ENCODE data around the gene ST7. TPM values are rescaled to one million over a fixed set of nuclear protein-coding genes. Genes with fewer than 3 reads are reported as not detected.
A peak's percentile ranks its signal among the peaks of the same experiment; 100 is the strongest.

Gene ST7
- total RNA-seq, 2 experiments from 2014 or later: 4.6 to 5.6 TPM

GRCh38 chr7:117086788-117087187 is 133.5 kb downstream of the ST7 start:
- Mint-ChIP-seq H3K9me3 (no peaks in the 10 kb centered on the region), H3K27me3 (no peaks in the 10 kb centered on the region), H3K4me1 (peaks cover 17% of the 10 kb centered on the region), H3K36me3 (no peaks in the 10 kb centered on the region), H3K27ac (no peak overlapping the region), H3K4me3 (no peak overlapping the region)
- POLR2A ChIA-PET: interaction anchor here (1.0 kb wide), 2 partner anchors 39 to 64 kb away, joined by 3 read pairs; no protein-coding TSS in a partner anchor
- ATAC-seq (ENCODE audit: low read depth) (no peak), DNase-seq (no peak)

DNA sequence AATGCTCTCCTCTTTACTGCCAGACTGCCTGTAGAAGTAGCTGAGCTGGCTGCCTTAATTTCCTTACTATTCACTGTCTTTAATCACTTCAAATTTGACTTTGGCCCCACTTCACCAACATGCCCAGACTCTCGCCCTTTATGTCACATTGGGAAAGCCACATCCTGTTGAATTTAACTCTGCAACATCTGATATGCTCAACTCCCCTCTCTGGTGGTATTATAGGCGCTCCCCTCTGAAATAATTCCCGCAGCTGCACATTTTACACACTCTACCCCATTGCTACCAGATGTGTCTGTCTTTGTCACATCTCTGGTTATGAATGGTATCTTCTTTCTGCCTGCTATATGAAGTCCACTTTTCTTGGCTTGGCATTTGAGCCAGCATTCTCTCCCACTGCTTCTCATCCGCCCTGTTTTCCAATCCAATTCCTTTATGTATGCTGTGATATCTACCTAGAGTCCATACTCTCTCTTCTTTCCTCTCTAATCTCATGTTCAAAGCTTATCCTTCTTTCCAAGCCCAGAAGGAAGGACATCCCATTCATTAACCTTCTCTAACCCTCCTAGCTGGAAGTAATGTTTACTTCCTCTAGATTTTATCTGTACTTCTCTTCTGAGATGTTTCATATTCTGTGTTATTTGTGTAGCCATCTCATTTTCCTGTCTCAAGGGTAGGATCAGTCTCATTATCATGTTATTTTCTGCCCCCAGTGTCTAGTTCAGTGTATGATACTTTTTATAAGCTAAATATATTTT is 134.5 kb downstream of the ST7 start:
- Mint-ChIP-seq H3K27me3 (no peaks in the 10 kb centered on the region), H3K9me3 (no peaks in the 10 kb centered on the region), H3K4me1 (peaks cover 19% of the 10 kb centered on the region), H3K4me3 (peak overlapping the region; percentile 41), H3K27ac (peak overlapping the region; percentile 48), H3K36me3 (no peaks in the 10 kb centered on the region)
- ATAC-seq (ENCODE audit: low read depth) (peak; percentile 45), DNase-seq (no peak)
- POLR2A ChIA-PET: no interaction called here

- Mint-ChIP-seq H3K27me3 (no peaks in the 10 kb centered on the region), H3K4me3 (no peak overlapping the region), H3K36me3 (no peaks in the 10 kb centered on the region), H3K9me3 (no peaks in the 10 kb centered on the region), H3K4me1 (peaks cover 18% of the 10 kb centered on the region), H3K27ac (no peak overlapping the region)
- DNase-seq (no peak), ATAC-seq (ENCODE audit: low read depth) (no peak)
- POLR2A ChIA-PET: no interaction called here
Measured at GRCh38 chr7:117088623-117089194, 135.4 kb downstream of the ST7 start.

GRCh38 chr7:117090791-117091190 is 137.5 kb downstream of the ST7 start:
- POLR2A ChIA-PET: no interaction called here
- ATAC-seq (ENCODE audit: low read depth): no peak
- no peaks in the 10 kb centered on the region for H3K9me3 Mint-ChIP-seq
- no peak for DNase-seq
- no peak overlapping the region for H3K27ac Mint-ChIP-seq
- no peaks in the 10 kb centered on the region for H3K27me3 Mint-ChIP-seq
- no peaks in the 10 kb centered on the region for H3K36me3 Mint-ChIP-seq
- no peak overlapping the region for H3K4me3 Mint-ChIP-seq
- peaks cover 24% of the 10 kb centered on the region for H3K4me1 Mint-ChIP-seq

- Mint-ChIP-seq H3K27ac (no peak overlapping the region), H3K27me3 (no peaks in the 10 kb centered on the region), H3K4me3 (no peak overlapping the region), H3K9me3 (no peaks in the 10 kb centered on the region), H3K36me3 (no peaks in the 10 kb centered on the region), H3K4me1 (peaks cover 21% of the 10 kb centered on the region)
- ATAC-seq (ENCODE audit: low read depth) (no peak), DNase-seq (no peak)
- POLR2A ChIA-PET: no interaction called here
Measured at GRCh38 chr7:117091721-117092120, 138.4 kb downstream of the ST7 start.

GRCh38 chr7:117092785-117093184 is 139.5 kb downstream of the ST7 start:
- Mint-ChIP-seq H3K9me3 (no peaks in the 10 kb centered on the region), H3K4me1 (peaks cover 12% of the 10 kb centered on the region), H3K36me3 (no peaks in the 10 kb centered on the region), H3K4me3 (no peak overlapping the region), H3K27me3 (no peaks in the 10 kb centered on the region), H3K27ac (no peak overlapping the region)
- ATAC-seq (ENCODE audit: low read depth): no peak
- POLR2A ChIA-PET: no interaction called here
- no peak for DNase-seq

- Mint-ChIP-seq H3K9me3 (peaks cover 2% of the 10 kb centered on the region), H3K4me1 (peaks cover 10% of the 10 kb centered on the region), H3K36me3 (peaks cover 2% of the 10 kb centered on the region), H3K27me3 (no peaks in the 10 kb centered on the region), H3K27ac (peak overlapping the region; percentile 72), H3K4me3 (peak overlapping the region; percentile 52)
- ATAC-seq (ENCODE audit: low read depth): peak; percentile 72
- POLR2A ChIA-PET: no interaction called here
- no peak for DNase-seq
Measured at GRCh38 chr7:117094457-117094856, 141.2 kb downstream of the ST7 start.

- POLR2A ChIA-PET: no interaction called here
Measured at GRCh38 chr7:117095055-117095454, 141.8 kb downstream of the ST7 start.

GRCh38 chr7:117096330-117096729 is 143.0 kb downstream of the ST7 start:
- Mint-ChIP-seq H3K9me3 (peaks cover 2% of the 10 kb centered on the region), H3K27ac (no peak overlapping the region), H3K27me3 (no peaks in the 10 kb centered on the region), H3K4me1 (peaks cover 10% of the 10 kb centered on the region), H3K36me3 (peaks cover 6% of the 10 kb centered on the region), H3K4me3 (no peak overlapping the region)
- POLR2A ChIA-PET: no interaction called here
- no peak for DNase-seq
- ATAC-seq (ENCODE audit: low read depth): no peak

More at GRCh38 chr7:117095055-117095454, 141.8 kb downstream of the ST7 start:
- peaks cover 2% of the 10 kb centered on the region for H3K36me3 Mint-ChIP-seq
- no peaks in the 10 kb centered on the region for H3K27me3 Mint-ChIP-seq
- H3K27ac Mint-ChIP-seq: no peak overlapping the region
- no peak for ATAC-seq (ENCODE audit: low read depth)
- no peak for DNase-seq
- no peak overlapping the region for H3K4me3 Mint-ChIP-seq
- peaks cover 10% of the 10 kb centered on the region for H3K4me1 Mint-ChIP-seq
- peaks cover 2% of the 10 kb centered on the region for H3K9me3 Mint-ChIP-seq

GRCh38 chr7:117096942-117097341 is 143.6 kb downstream of the ST7 start:
- POLR2A ChIA-PET: no interaction called here
- H3K27me3 Mint-ChIP-seq: no peaks in the 10 kb centered on the region
- DNase-seq (no peak), ATAC-seq (ENCODE audit: low read depth) (no peak)
- H3K27ac Mint-ChIP-seq: no peak overlapping the region
- peaks cover 6% of the 10 kb centered on the region for H3K36me3 Mint-ChIP-seq
- H3K9me3 Mint-ChIP-seq: peaks cover 2% of the 10 kb centered on the region
- H3K4me1 Mint-ChIP-seq: peaks cover 10% of the 10 kb centered on the region
- H3K4me3 Mint-ChIP-seq: no peak overlapping the region

DNA sequence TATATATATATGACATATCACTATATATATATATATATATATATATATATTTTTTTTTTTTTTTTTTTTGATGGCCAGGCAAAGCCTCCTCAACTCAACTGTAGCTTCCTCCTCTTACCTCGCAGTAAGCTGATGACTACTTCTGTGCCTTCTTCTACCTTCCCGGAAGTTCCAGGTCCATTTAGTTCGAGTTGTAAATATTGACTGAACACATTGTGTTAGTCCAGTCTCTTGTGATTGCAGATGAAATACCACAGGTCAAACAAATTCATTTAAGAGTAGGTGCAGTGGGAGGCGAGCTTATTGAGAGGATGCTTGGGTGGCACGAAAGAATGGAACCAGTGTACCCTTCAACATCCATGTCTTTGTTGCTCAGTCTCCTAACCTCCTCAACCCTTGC is 144.6 kb downstream of the ST7 start:
- DNase-seq (no peak), ATAC-seq (ENCODE audit: low read depth) (no peak)
- Mint-ChIP-seq H3K36me3 (peaks cover 6% of the 10 kb centered on the region), H3K27me3 (no peaks in the 10 kb centered on the region), H3K4me1 (peaks cover 9% of the 10 kb centered on the region), H3K4me3 (no peak overlapping the region), H3K27ac (no peak overlapping the region), H3K9me3 (peaks cover 2% of the 10 kb centered on the region)
- POLR2A ChIA-PET: no interaction called here

DNA sequence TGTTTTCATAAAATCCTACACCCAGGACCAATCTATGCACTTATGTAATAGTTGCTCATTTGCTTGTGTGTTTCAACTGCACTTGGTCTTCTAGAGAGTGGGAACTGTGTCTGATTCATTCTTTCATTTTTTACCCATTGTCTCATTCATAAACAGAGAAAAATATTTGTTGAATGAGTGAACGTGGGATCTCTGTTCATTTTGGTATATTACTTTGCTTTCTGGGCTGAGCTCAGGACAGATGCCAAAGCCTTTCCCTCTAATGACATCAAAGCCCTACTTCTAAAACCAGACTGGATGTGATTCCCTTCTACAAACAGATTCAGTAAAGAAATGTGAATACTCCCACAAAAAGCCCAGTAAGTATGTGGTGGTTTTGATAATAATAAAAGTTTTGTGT is 145.2 kb downstream of the ST7 start:
- peaks cover 6% of the 10 kb centered on the region for H3K36me3 Mint-ChIP-seq
- peaks cover 2% of the 10 kb centered on the region for H3K9me3 Mint-ChIP-seq
- no peak for ATAC-seq (ENCODE audit: low read depth)
- no peak overlapping the region for H3K27ac Mint-ChIP-seq
- H3K4me1 Mint-ChIP-seq: peaks cover 9% of the 10 kb centered on the region
- POLR2A ChIA-PET: no interaction called here
- no peak for DNase-seq
- H3K27me3 Mint-ChIP-seq: no peaks in the 10 kb centered on the region
- no peak overlapping the region for H3K4me3 Mint-ChIP-seq

DNA sequence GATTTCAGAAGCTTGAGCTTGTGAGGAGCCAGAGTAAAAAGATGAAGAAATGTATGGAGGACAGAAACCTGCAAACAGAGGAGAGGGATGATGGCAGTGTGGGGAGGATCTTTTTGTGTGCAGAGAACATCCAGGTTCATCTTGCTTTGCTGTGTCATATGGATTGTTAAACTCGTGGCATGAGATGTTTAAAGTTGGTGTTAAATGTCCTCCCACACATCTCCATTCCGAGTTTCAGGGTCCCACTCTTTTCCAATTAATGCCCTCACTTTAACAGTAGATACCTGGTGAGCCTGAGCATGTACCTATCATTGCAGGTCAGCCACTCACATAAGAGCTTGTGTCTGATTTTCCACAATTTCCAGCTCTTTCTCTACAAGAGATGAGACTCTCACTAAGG is 147.7 kb downstream of the ST7 start:
- no peaks in the 10 kb centered on the region for H3K27me3 Mint-ChIP-seq
- DNase-seq (no peak), ATAC-seq (ENCODE audit: low read depth) (no peak)
- no peak overlapping the region for H3K4me3 Mint-ChIP-seq
- peaks cover 2% of the 10 kb centered on the region for H3K9me3 Mint-ChIP-seq
- peaks cover 2% of the 10 kb centered on the region for H3K4me1 Mint-ChIP-seq
- H3K36me3 Mint-ChIP-seq: peaks cover 6% of the 10 kb centered on the region
- H3K27ac Mint-ChIP-seq: no peak overlapping the region
- POLR2A ChIA-PET: interaction anchor here (0.6 kb wide), 1 partner anchor 867 kb away, joined by 3 read pairs; no protein-coding TSS in a partner anchor
